ENCODE results near the gene LMO1.

LMO1 gene

DNA sequence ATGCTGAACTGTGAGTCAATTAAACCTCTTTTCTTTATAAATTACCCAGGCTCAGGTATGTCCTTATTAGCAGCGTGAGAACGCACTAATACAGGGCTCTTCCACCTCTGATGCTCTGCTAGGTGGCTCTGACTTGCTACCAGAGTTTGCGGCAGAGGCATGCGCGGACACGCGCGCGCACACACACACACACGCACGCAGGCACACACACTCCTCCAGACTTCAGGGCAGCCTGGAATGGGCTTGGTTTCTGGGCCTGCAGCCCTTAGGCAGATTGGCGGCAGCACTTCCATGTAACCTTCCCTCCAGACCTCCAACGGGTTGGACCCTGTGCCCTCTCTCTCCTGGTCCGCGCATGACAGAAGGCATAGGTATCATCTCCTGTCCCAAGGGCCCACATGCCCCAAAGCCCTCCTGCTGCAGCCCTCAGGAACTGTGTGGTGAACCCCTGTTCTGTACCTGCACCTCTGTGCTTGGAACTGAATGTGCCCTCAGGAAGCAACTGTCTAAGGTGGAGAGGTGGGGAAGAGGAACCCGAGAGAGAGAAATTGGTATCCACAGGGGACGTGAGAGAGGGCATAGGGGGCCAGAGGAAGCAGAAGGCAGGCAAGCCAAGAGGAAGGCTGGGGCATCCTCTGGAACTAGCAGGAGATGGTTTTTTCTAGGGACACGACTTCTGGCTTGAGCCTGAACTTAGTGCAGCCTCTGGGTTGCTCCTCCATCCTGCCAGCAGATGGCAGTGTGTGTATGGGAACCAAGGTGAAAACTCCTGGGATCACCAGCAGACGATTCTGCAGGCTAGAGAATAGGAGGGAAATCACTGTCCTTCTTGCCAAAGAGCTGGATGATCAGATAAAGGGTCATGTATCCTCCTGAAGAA lies 71.4 kb downstream of the LMO1 start:
- Histone ChIP-seq H3K4me2 (ENCODE audit: low read length) (no peak overlapping the region), H3K79me2 (ENCODE audit: control insufficient read depth, insufficient read depth, low read length, poor library complexity) (no peaks in the 10 kb centered on the region), H2BK120ac (ENCODE audit: insufficient read depth, low read length, poor library complexity) (no peak overlapping the region), H4K8ac (ENCODE audit: low read depth, low read length) (no peak overlapping the region), H3K4me1 (ENCODE audit: control insufficient read depth in 1 of 2, insufficient read depth in 2 of 2, low read length in 2 of 2) (no peaks in the 10 kb centered on the region), H4K91ac (ENCODE audit: low read depth, low read length) (no peak overlapping the region), H3K9ac (ENCODE audit: low read length) (no peak overlapping the region), H3K4ac (ENCODE audit: low read depth, low read length) (no peak overlapping the region), H3K9me3 (ENCODE audit: insufficient read depth, low read depth, low read length) (no peaks in the 10 kb centered on the region), H3K14ac (ENCODE audit: low read length) (no peak overlapping the region), H3K23ac (ENCODE audit: low read length) (no peak overlapping the region), H2BK5ac (ENCODE audit: low read depth, low read length, poor library complexity) (no peak overlapping the region), H3K36me3 (ENCODE audit: control insufficient read depth in 1 of 2, insufficient read depth in 2 of 2, low read length in 2 of 2) (no peaks in the 10 kb centered on the region), H3K79me1 (ENCODE audit: low read length) (no peaks in the 10 kb centered on the region), H3K27me3 (ENCODE audit: insufficient read depth, low read length) (no peaks in the 10 kb centered on the region), H2AK5ac (ENCODE audit: low read length) (no peak overlapping the region), H2AFZ (ENCODE audit: insufficient read depth, low read length, poor library complexity) (no peak overlapping the region), H3K27ac (ENCODE audit: low read depth, low read length) (no peak overlapping the region), H2BK12ac (ENCODE audit: low read length) (no peak overlapping the region), H3K4me3 (ENCODE audit: low read depth, low read length) (no peak overlapping the region), H3K18ac (ENCODE audit: low read length) (no peak overlapping the region), H4K12ac (ENCODE audit: low read depth, low read length) (no peak overlapping the region)
- no CpG with 5 or more reads among the region's 19 CpGs for WGBS (ENCODE audit: extremely low coverage, insufficient coverage, insufficient read length)
- peak; percentile 55 to 87 for DNase-seq

DNA sequence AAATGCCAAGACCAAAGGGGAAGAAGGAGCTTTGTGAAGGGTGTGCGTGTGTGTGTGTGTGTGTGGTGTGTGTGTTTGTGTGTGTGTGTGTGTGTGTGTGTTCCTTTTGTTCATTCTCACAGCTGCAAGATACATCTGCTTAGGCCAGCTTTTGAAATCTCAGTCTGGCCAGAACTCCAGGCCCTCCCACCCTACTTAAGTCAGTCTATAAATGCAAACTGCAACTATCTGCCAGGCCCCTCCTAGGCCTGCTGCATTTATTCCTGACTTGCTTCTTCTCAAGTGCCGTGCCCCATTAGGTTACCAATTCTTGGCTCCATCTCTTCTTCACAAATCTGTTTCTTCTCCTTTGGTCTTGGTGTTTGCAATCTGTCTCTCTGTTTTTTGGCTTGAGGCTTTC lies 73.2 kb downstream of the LMO1 start:
- Histone ChIP-seq H3K36me3 (ENCODE audit: control insufficient read depth in 1 of 2, insufficient read depth in 2 of 2, low read length in 2 of 2) (no peaks in the 10 kb centered on the region), H3K79me1 (ENCODE audit: low read length) (no peaks in the 10 kb centered on the region)

DNA sequence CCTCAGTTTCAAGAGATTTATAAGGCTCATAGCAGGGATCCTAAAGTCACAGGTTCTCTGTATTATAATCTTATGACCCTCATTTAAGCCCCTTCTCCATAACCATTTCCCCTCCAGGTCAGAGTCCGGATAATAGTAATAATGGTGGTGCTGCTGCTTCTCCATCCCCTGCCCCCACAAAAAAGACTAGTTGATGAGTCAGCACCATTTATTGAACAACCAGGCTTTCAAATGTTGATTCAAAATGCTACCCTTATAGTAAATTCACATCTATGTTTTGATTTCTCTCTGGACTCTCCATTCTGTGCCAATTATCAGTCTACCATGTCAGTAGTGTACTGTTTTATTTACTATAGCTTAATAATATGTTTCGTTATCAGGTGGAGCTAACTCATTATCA lies 77.2 kb downstream of the LMO1 start:
- H3K4me1 ChIP-seq (ENCODE audit: control insufficient read depth in 1 of 2, insufficient read depth in 2 of 2, low read length in 2 of 2) = no peaks in the 10 kb centered on the region
- no peak overlapping the region for H2BK120ac ChIP-seq (ENCODE audit: insufficient read depth, low read length, poor library complexity)
- no peak overlapping the region for H3K4me2 ChIP-seq (ENCODE audit: low read length)
- no peaks in the 10 kb centered on the region for H3K27me3 ChIP-seq (ENCODE audit: insufficient read depth, low read length)
- H2AFZ ChIP-seq (ENCODE audit: insufficient read depth, low read length, poor library complexity) = no peak overlapping the region
- no peak overlapping the region for H3K27ac ChIP-seq (ENCODE audit: low read depth, low read length)
- H2AK5ac ChIP-seq (ENCODE audit: low read length) = no peak overlapping the region
- H2BK5ac ChIP-seq (ENCODE audit: low read depth, low read length, poor library complexity) = no peak overlapping the region
- no peak overlapping the region for H4K91ac ChIP-seq (ENCODE audit: low read depth, low read length)
- H3K18ac ChIP-seq (ENCODE audit: low read length) = no peak overlapping the region
- WGBS (ENCODE audit: extremely low coverage, insufficient coverage, insufficient read length) = no CpG with 5 or more reads among the region's 2 CpGs
- no peak for DNase-seq
- H3K9ac ChIP-seq (ENCODE audit: low read length) = no peak overlapping the region
- H3K4ac ChIP-seq (ENCODE audit: low read depth, low read length) = no peak overlapping the region
- no peak overlapping the region for H3K14ac ChIP-seq (ENCODE audit: low read length)
- H4K8ac ChIP-seq (ENCODE audit: low read depth, low read length) = no peak overlapping the region
- no peaks in the 10 kb centered on the region for H3K79me2 ChIP-seq (ENCODE audit: control insufficient read depth, insufficient read depth, low read length, poor library complexity)
- no peaks in the 10 kb centered on the region for H3K36me3 ChIP-seq (ENCODE audit: control insufficient read depth in 1 of 2, insufficient read depth in 2 of 2, low read length in 2 of 2)
- no peak overlapping the region for H2BK12ac ChIP-seq (ENCODE audit: low read length)
- H3K79me1 ChIP-seq (ENCODE audit: low read length) = no peaks in the 10 kb centered on the region
- no peak overlapping the region for H4K12ac ChIP-seq (ENCODE audit: low read depth, low read length)
- H3K4me3 ChIP-seq (ENCODE audit: low read depth, low read length) = no peak overlapping the region
- no peaks in the 10 kb centered on the region for H3K9me3 ChIP-seq (ENCODE audit: insufficient read depth, low read depth, low read length)
- no peak overlapping the region for H3K23ac ChIP-seq (ENCODE audit: low read length)

More for the DNA sequence above, 73.2 kb downstream of the LMO1 start:
- H3K4me3 ChIP-seq (ENCODE audit: low read depth, low read length) = no peak overlapping the region
- H4K8ac ChIP-seq (ENCODE audit: low read depth, low read length) = no peak overlapping the region
- no peak for DNase-seq
- WGBS (ENCODE audit: extremely low coverage, insufficient coverage, insufficient read length) = no CpG with 5 or more reads among the region's 2 CpGs
- no peaks in the 10 kb centered on the region for H3K27me3 ChIP-seq (ENCODE audit: insufficient read depth, low read length)
- no peaks in the 10 kb centered on the region for H3K4me1 ChIP-seq (ENCODE audit: control insufficient read depth in 1 of 2, insufficient read depth in 2 of 2, low read length in 2 of 2)
- no peak overlapping the region for H2AK5ac ChIP-seq (ENCODE audit: low read length)
- H3K4me2 ChIP-seq (ENCODE audit: low read length) = no peak overlapping the region
- no peak overlapping the region for H2BK12ac ChIP-seq (ENCODE audit: low read length)
- H3K9me3 ChIP-seq (ENCODE audit: insufficient read depth, low read depth, low read length) = no peaks in the 10 kb centered on the region
- H3K23ac ChIP-seq (ENCODE audit: low read length) = no peak overlapping the region
- no peak overlapping the region for H4K91ac ChIP-seq (ENCODE audit: low read depth, low read length)
- no peak overlapping the region for H3K18ac ChIP-seq (ENCODE audit: low read length)
- H2BK120ac ChIP-seq (ENCODE audit: insufficient read depth, low read length, poor library complexity) = no peak overlapping the region
- H2BK5ac ChIP-seq (ENCODE audit: low read depth, low read length, poor library complexity) = no peak overlapping the region
- no peaks in the 10 kb centered on the region for H3K79me2 ChIP-seq (ENCODE audit: control insufficient read depth, insufficient read depth, low read length, poor library complexity)
- H3K9ac ChIP-seq (ENCODE audit: low read length) = no peak overlapping the region
- H3K14ac ChIP-seq (ENCODE audit: low read length) = no peak overlapping the region
- H3K27ac ChIP-seq (ENCODE audit: low read depth, low read length) = no peak overlapping the region
- no peak overlapping the region for H3K4ac ChIP-seq (ENCODE audit: low read depth, low read length)
- no peak overlapping the region for H2AFZ ChIP-seq (ENCODE audit: insufficient read depth, low read length, poor library complexity)
- no peak overlapping the region for H4K12ac ChIP-seq (ENCODE audit: low read depth, low read length)

DNA sequence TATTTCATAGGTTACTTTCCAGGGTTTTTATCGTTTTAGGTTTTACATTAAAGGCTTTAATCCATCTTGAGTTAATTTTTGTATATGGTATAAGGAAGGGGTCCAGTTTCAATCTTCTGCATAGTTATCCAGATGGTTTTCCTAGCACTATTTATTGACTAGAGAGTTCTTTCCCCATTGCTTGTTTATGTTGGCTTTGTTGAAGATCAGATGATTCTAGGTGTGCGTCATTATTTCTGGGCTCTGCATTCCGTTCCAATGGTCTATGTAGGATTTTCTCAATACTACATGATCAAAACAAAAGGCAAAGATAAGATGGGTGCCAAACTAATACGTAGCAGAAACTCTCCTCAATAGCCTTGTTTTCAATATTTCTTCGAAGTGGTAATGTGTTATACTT lies 80.6 kb downstream of the LMO1 start:
- H3K9me3 ChIP-seq (ENCODE audit: insufficient read depth, low read depth, low read length) = no peaks in the 10 kb centered on the region

More for the DNA sequence above, 80.6 kb downstream of the LMO1 start:
- no peak overlapping the region for H2AFZ ChIP-seq (ENCODE audit: insufficient read depth, low read length, poor library complexity)
- H3K9ac ChIP-seq (ENCODE audit: low read length) = no peak overlapping the region
- H4K91ac ChIP-seq (ENCODE audit: low read depth, low read length) = no peak overlapping the region
- no peak overlapping the region for H4K12ac ChIP-seq (ENCODE audit: low read depth, low read length)
- H3K36me3 ChIP-seq (ENCODE audit: control insufficient read depth in 1 of 2, insufficient read depth in 2 of 2, low read length in 2 of 2) = no peaks in the 10 kb centered on the region
- no peak overlapping the region for H3K27ac ChIP-seq (ENCODE audit: low read depth, low read length)
- no peaks in the 10 kb centered on the region for H3K79me2 ChIP-seq (ENCODE audit: control insufficient read depth, insufficient read depth, low read length, poor library complexity)
- no peak overlapping the region for H3K23ac ChIP-seq (ENCODE audit: low read length)
- H2BK120ac ChIP-seq (ENCODE audit: insufficient read depth, low read length, poor library complexity) = no peak overlapping the region
- H2BK5ac ChIP-seq (ENCODE audit: low read depth, low read length, poor library complexity) = no peak overlapping the region
- no peak overlapping the region for H3K4me2 ChIP-seq (ENCODE audit: low read length)
- H3K18ac ChIP-seq (ENCODE audit: low read length) = no peak overlapping the region
- DNase-seq = no peak
- no peak overlapping the region for H3K4me3 ChIP-seq (ENCODE audit: low read depth, low read length)
- H4K8ac ChIP-seq (ENCODE audit: low read depth, low read length) = no peak overlapping the region
- no peaks in the 10 kb centered on the region for H3K27me3 ChIP-seq (ENCODE audit: insufficient read depth, low read length)
- no CpG with 5 or more reads among the region's 5 CpGs for WGBS (ENCODE audit: extremely low coverage, insufficient coverage, insufficient read length)
- no peak overlapping the region for H2AK5ac ChIP-seq (ENCODE audit: low read length)
- H3K14ac ChIP-seq (ENCODE audit: low read length) = no peak overlapping the region
- no peaks in the 10 kb centered on the region for H3K79me1 ChIP-seq (ENCODE audit: low read length)
- no peak overlapping the region for H2BK12ac ChIP-seq (ENCODE audit: low read length)
- H3K4me1 ChIP-seq (ENCODE audit: control insufficient read depth in 1 of 2, insufficient read depth in 2 of 2, low read length in 2 of 2) = no peaks in the 10 kb centered on the region
- no peak overlapping the region for H3K4ac ChIP-seq (ENCODE audit: low read depth, low read length)

Measured in trophoblast cell (in vitro differentiated cells and primary cell).